ENCODE data around the gene KRT77.
"Not testable (repeated sequence)": the region's sequence is repeated elsewhere in the genome, so short reads cannot be mapped to it uniquely, and the experiment has no call there.

The KRT77 gene

DNA sequence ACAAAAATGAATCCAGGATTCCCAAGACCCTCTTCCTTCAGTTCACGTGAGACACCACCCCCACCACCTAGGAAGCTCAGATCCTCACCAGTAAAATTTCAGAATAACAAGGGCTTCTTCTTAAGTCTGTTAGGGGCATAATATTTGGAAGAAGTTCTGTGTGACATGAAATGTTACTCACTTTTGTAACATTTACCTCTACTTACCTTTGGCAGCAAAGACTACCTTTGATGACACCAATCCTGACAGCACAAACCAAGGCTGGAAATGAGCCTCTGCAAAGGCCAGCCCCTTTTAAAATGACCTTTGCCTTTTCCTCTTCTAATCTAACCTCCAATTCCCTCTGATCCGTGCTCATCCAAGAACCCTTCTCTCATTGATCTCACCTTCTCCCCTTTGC lies 19.4 kb upstream of the KRT77 start:
- DNase-seq (ENCODE audit: low read depth in 2 of 2) = no peak

DNA sequence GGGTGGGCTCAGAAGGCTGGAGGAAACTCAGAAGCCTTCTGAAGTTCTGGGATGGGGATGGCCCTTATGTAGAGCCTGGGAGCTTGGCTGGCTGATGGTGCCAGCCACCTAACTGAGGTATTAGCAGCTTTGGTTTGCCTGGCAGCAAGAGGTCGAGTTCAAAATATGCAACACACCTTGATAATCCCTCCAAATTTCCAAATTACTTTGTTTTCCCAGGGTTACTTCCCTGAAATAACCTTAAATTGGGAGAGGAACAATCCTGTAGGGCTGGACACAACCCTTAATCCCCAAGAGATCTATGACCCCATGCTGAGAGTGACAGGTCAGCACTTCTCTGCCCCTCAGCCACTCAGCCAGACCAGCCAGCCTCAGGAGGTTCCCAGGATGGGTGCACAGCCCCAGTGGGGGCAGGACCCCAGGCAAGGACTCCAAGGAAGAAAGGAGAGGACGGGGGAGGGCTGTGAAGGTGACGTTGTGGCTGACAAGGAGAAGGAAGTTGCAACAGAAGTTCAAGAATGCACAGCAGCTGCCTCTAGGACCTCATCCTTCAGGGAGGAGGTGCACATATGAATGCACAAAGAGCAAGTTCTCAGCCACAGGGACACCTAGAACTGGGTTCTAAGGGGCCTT lies 18.6 kb upstream of the KRT77 start:
- no peak for DNase-seq (ENCODE audit: low read depth in 2 of 2)

DNA sequence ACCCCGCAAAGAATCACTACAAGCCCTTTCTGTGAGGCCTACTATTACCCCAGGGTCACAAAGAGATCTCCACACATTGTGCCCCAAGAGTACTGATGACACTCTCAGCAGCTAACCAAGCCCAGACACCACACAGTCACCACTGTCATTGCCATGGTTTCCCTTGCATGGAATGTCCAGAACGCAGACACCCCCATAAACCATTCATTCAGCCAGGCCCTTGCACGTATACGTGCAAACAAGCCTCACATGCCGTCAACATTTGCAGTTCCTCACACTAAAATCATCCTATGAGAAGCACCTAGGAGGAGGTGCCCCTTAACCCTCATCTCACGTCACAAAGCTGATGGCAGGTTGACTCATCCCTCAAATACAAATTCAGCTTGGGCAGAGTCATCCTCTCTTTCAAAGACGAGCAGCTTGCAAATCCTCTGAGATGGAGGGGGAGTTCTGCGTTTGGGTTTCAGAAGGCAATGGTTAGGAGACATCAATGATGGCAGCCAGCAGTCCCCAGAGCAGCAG lies 17.1 kb upstream of the KRT77 start:
- DNase-seq (ENCODE audit: low read depth in 2 of 2) = no peak

DNA sequence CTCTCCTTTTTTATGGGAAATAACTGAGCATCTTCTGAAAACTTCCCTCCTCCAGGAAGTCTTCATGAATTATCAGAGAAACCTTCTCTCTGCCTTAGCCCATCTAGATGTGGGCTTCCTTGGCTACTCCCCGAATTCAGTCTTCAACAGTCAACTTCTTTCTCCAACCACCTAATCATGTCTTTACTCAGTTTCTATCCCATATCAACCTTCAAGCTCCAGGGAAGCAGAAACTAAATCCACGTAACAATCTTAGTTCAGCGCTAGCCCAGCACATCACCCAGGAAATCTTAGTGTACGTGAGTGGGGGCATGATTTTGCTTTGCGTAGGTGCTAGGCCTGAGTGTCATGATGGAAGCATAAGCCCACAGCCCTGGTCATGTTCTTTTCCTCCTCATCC lies 12.7 kb upstream of the KRT77 start:
- no peak for DNase-seq (ENCODE audit: low read depth in 2 of 2)

DNA sequence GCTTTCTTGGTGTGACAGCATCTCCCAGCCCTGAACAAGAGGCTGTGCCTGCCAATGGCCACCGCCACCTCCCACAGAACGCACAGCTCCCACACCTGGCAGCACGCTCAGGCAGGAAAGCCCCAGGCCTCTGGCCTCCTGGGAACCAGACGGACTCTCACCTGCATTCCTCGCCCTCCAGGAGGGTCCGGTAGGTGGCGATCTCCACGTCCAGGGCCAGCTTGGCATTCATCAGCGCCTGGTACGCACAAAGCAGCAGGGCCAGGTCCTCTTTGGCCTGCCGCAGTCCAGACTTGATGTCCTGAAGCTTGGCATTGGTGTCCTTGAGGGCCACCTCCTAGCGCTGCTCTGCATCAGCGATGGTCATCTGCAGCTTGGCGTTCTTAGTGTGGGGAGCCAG lies 12.1 kb upstream of the KRT77 start:
- no peak for DNase-seq (ENCODE audit: low read depth in 2 of 2)

DNA sequence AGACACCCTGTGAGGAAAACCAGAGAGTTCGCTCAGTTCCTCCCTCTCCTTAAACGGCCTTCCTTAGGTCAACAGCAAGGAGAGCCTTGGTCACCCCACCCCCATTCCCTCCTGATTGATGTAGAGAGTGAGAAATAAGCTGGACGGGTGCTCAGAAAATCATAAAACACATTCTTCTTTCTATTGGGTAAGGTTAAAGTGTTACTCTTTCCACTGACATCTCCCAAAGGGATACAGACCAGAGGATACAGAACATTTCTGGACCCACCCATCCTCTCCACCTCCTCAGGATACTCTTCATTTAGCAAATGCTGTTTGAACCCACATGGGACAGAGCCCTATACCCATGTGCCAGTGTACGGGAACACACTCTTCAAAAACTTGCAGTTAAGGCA lies 11.6 kb upstream of the KRT77 start:
- no peak for DNase-seq (ENCODE audit: low read depth in 2 of 2)

DNA sequence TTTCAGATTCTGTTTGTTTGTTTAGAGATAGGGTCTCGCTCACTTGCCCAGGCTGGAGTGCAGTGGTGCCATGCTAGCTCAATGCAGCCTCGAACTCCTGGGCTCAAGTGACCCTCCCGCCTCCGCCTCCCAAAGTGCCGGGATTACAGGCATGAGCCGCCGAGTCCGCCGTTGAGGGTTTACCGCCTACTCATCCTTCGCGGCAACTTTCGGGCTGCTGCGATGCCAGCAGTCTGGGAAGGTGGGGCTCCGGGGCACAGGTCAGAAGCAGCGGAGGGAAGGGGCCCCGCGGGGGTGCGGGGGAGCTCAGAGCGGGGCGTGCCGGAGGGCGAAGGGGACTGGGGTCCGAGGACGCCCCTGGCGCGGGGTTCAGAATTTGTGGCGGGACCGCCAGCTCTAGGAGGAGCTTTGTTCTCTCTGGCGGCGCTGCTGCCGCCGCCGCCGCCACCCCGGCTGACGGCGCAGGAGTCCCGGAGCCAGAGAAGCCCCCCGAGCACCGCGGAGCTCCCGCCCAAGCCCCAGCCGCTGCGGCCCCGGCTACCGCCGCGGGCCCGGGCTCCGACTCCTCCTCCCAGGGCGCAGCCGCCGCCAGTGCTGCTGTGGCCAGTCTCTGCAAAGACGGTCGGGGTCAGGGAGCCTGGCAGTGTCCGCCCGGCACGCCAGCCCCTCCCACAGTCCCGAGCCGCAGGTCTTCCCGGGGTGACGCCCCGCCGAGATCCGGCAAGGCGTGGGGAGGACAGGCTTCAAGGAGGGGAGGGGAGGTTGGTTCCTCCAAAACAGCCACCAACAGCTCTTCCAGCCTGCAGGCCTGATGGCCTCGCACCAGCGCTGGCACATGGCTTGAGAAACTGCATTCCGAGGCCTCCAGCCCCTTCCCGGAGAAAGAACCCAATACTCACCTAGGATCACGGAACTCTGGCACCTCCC lies 10.9 kb upstream of the KRT77 start:
- peak in 1 of 2 donors; percentile 6 for DNase-seq (ENCODE audit: low read depth in 2 of 2)

DNA sequence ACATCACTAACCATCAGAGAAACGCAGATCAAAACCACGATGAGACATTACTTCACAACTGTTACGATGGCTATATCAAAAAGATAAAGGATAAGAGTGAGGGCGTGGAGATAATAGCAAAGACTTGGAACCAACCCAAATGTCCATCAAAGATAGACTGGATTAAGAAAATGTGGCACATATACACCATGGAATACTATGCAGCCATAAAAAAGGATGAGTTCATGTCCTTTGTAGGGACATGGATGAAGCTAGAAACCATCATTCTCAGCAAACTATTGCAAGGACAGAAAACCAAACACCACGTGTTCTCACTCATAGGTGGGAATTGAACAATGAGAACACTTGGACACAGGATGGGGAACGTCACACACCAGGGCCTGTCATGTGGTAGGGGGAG lies 8.8 kb upstream of the KRT77 start:
- not testable (repeated sequence) for DNase-seq (ENCODE audit: low read depth in 2 of 2)

DNA sequence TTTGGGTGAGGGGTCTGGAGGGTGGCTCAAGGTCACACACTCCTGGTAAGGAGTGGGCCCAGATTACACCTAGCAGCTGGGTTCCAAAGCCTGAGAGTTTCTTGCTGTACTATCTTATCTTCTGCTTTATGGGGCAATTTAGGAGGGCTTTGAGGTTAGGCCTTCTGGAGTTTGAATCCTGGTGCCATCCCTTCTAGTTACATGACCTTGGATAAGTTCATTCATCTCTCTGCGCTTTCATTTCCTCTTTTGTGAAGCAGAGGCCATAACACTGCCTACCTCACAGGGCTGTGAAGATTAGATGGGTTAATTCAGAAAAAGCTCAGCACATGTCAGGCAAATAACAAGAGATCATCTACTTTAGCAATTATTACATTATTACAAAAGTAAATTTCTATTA lies 7.4 kb upstream of the KRT77 start:
- DNase-seq (ENCODE audit: low read depth in 2 of 2) = no peak

DNA sequence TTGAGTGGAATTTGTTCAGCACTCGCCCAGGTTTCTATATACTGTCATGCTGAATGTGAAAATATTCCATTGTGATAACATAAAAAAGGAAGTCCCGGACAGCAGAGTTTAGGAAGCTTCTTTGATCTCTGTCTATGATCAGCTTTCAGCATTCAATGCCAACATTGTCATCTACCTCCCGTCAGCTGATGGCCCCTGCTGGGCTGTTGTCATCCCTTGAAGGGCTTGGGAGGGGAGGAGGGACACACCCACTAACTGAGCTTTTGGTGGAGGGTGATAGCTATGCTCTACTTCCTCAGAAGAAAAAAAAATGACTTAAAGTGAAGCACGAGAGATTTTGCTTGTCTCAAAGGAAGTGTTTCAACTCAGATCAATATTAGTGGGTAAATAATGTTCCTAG lies 4.7 kb upstream of the KRT77 start:
- no peak for DNase-seq (ENCODE audit: low read depth in 2 of 2)

DNA sequence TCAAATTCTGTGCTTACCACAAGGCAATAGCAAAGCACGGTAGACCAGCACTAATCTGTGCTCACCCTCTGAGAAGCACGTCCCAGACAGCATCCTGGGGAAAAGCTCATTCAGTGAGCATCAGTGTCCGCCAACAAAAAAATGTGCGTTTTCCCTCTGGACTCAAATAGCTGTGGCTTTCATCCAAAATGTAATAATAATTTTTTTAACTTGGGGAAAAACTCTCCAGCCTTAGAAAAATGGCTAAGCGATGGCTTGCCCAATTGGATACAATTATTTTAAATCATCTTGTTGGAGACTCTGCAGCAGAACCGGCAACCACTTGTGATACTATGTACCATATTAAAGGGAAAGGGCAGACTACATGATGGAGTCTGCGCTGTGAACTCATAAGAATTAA lies 1.1 kb upstream of the KRT77 start:
- DNase-seq (ENCODE audit: low read depth in 2 of 2) = no peak

DNA sequence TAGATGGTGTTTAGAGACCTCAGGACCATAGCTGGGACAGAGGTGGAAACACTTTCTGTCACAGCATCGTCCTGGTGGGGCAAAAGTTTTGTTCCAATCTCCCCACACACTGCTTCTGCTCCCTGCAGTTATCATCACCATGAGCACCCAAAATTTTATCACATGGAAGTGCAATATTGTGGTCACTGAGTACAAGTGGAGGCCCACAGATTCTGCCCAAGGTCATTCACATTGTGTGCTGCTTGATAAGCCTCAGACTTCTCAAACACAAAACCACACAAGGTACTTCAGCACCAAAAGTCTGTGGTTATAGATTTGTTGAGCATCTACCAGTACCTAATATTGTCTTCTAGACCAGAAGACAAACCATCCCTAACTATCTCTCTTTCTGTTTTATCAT lies 554 bp upstream of the KRT77 start:
- DNase-seq (ENCODE audit: low read depth in 2 of 2) = no peak

DNA sequence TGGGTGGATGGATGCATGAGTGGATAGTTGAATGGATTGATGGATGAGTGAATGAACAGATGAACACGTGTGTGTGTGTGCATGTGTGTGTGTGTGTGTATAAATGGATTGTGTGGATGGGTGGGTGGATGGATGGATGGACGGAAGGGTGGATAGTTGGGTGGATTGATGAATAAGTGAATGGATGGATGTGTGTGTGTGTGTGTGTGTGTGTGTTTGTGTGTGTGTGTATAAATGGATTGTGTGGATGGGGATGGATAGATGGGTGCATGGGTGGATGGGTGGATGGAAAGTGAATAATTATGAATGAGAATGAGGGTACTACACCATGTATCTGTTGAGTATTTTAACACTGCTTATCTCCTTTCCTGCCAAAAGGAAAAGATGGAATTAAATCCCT lies 986 bp downstream of the KRT77 start:
- DNase-seq (ENCODE audit: low read depth in 2 of 2) = no peak

DNA sequence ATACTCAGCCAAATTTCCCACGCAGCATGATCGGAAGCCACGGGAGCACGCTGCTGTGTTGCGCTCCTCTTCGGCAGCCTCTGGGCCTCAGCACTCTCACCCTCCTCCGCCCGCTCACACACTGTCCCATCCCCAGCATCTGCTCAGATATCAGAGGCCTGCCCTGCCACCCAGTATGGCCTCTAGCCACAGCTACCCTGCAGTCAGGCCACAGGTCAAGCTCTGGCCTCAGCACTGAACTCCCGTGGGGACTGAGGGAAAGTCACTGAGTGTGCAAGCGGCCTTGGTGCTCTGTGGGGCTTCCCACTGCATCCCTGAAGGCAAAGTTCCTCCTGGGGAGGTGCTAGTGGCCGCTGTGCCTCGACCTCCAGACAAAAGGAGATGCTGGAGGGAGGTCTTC lies 2.0 kb downstream of the KRT77 start:
- no peak for DNase-seq (ENCODE audit: low read depth in 2 of 2)

DNA sequence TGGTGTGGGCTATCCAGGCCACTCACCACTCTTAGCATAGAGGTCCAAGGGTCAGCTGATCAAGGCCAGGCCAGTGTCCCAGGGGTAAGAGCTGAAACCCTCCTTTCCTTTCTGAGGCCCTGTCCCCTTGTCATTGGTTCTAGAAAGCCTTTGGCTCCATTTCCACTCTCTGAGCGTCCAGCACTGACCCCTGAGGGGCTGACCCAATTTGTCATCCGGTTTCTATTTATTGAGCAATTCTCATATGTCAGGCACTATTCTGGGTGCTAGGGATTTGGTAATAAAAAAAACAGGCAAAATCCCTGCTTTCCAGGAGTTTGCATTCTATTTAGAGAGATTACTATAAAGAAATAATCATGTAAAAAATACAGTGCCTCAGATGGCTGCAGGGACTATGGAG lies 3.4 kb downstream of the KRT77 start:
- DNase-seq (ENCODE audit: low read depth in 2 of 2) = no peak

DNA sequence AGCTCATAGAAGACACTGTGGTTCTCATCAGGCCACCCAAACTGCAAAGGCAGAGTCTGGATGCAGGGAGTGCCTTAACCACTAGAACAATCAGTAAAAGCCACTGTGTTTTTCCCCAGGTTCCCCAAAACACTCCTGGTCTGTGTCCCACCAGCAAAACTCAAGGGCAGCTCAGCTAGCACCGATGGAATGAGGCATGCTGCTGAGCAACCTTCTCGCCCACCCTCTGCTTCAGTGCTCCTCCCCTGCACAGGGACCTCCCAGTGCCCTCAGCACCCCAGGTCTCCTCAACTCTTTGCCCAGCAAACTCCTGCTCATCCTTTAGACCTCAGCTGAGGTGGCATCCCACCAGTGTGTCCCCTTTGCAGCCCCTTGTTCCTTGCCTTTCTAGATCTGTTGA lies 4.0 kb downstream of the KRT77 start:
- DNase-seq (ENCODE audit: low read depth in 2 of 2) = no peak

DNA sequence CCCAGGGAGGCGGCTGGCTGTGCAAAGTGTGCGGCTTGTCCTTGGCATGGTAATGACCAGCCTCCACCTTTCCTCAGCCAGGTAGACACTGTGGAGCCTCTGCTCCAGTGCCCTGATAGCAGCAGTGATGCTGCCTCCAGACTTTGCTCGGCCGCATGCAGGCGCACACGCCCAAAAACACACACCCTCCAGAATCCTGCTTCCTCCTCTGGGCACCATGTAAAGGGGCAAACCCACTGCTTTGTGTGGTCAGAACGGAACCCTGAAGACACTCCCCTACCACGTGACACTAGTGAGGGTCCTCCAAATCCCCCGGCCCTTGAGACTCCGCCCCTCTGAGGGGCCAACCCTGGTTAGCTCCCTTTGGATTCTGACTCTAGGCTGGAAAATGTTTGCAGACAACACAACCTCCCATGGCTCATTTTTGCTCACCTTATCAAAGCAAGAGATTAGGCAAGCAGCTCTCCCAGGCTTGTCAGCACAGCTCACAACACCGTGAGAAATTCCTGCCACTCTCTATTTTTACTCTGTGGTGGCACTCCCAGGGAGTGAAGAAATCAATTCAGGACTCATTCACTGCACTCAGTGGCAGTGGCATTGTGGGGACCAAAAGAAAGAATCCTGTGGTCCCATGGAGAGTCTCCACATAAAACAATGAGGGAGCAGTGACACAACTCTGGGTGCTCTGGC lies 4.5 kb downstream of the KRT77 start:
- DNase-seq (ENCODE audit: low read depth in 2 of 2) = no peak

DNA sequence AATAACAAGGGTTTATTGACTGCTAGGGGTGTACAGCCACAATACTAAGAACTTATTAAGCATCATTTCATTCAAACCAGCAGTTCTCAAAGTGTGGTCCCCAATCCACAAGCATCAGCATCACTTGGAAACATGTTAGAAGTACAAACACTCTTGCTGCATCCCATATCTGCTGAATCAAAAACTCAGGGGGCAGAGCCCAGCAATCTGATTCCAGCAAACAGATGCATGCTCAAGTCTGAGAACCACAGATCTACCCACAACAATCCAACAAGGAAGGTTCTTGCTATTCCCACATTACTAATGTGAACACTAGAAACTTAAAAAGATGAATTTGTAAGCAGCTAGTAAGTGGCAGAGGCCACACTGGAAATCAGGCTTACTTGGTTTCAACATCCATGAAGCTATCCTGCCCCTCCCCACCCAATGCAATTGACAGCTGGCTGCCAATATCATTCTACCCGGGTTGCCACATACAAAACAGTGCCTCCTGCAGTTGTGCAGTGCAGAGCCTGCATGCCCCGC lies 6.2 kb downstream of the KRT77 start:
- DNase-seq (ENCODE audit: low read depth in 2 of 2) = no peak

DNA sequence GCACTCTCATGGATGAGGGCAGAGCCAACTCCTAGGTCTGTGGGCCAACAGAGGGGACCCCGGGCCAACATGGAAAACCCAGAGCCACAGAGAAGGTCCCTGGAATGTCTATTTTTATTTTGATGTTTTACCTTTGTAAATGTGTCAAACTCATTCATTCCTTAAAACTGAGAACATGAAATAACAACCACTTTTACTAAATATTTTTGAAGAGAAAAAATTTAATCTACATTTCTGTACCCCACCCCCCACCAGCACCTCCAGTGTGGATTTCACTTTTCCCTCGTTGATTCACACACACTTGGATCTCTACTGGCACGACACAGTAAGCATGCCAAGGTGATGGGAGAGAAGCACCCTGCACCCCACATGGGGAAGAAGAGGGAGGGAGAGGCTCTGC lies 6.7 kb downstream of the KRT77 start:
- no peak for DNase-seq (ENCODE audit: low read depth in 2 of 2)

DNA sequence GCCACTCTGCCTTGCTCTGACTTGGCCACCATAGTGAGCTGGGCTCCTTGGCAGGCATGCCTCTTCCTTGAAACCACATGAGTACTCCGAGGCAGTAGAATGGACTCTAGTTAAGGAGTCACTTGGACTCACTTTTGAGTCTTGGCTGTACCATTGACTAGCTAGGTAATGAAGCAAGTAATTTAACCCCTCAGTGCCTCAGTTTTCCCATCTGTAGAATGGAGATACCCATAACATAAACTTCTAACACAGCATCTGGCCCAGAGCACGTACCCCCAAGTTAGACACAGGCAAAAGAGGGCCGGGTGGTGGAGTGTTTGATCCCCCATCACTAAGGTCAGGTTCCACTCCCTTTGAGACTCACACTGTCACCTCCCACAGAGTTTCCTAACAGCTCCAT lies 8.3 kb downstream of the KRT77 start:
- DNase-seq (ENCODE audit: low read depth in 2 of 2) = no peak

DNA sequence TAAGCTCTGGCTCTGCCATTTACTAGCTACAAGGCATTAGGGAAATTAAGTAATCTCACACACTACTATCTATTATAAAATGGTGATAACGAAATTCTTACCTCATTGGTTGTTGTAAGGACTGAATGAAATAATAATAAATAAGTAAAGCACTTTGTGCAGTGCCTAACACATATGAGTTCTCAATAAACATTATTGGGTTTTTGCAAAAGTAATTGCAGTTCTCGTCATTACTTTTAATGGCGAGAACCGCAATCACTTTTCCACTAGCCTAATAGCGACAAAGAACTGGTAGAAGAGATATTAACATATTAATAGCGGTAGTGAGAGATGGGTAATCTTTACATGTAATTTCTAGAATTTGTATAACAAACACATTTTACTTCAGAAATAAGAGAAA lies 9.2 kb downstream of the KRT77 start:
- no peak for DNase-seq (ENCODE audit: low read depth in 2 of 2)

DNA sequence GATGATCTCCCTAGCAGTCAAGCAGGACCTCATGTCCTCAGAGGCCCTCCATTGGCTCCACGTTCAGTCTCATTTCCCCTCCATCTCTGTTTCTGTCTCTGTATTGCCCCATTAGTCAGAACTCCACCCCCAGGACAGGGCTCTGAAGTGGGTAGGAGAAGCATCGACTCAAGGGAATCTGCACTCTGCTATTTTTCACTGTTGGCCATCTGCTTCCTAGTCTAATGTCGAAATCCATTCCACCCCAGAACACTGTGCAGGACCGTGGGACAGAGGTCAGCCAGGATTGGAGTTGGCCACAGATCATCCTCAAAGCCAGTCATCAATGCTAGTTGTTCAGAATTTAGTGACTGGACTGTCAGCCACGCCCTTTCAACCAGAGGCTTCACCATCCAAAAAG lies 10.1 kb downstream of the KRT77 start:
- DNase-seq (ENCODE audit: low read depth in 2 of 2) = no peak

All from stimulated activated CD8-positive, alpha-beta memory T cell treated with anti-CD3 and anti-CD28 coated beads, Interleukin-15, amount 100 ng/mL, for 48 hours (primary cell).